Endodermal cell (in vitro differentiated cells): ENCODE results near the gene ZNRF3. TPM values are rescaled to one million over a fixed set of nuclear protein-coding genes. Genes with fewer than 3 reads are reported as not detected.

Experiments used
- DNase-seq: peaks from one replicate; pipeline ENCODE4 v3.0.0-alpha.2; 2017
- H3K27ac ChIP-seq: 2 replicates; pipeline ENCODE4 v1.5.1; 2013; ENCODE audit warnings: mild to moderate bottlenecking, low read depth, low read length, moderate library complexity
- H3K27me3 ChIP-seq: 2 replicates; pipeline ENCODE4 v1.6.1; 2013; ENCODE audit warnings: mild to moderate bottlenecking, low read length, moderate library complexity; ENCODE audit not compliant: insufficient read depth, control insufficient read depth, poor library complexity, severe bottlenecking
- H3K36me3 ChIP-seq: 2 replicates; pipeline ENCODE4 v1.7.0; 2013; ENCODE audit warnings: mild to moderate bottlenecking, low read length, moderate library complexity; ENCODE audit not compliant: control insufficient read depth, insufficient read depth
- H3K4me1 ChIP-seq: one replicate; pipeline ENCODE4 v1.7.0; 2013; ENCODE audit warnings: low read length; ENCODE audit not compliant: control insufficient read depth, insufficient read depth
- H3K4me3 ChIP-seq: 2 replicates; pipeline ENCODE4 v1.5.1; 2013; ENCODE audit warnings: mild to moderate bottlenecking, low read length, moderate library complexity
- H3K9ac ChIP-seq: 2 replicates; pipeline ENCODE4 v1.6.1; 2013; ENCODE audit warnings: mild to moderate bottlenecking, low read length, moderate library complexity; ENCODE audit not compliant: poor library complexity, severe bottlenecking; ENCODE audit errors: extremely low read depth
- H3K9me3 ChIP-seq: 2 replicates; pipeline ENCODE4 v1.6.1; 2013; ENCODE audit warnings: mild to moderate bottlenecking, low read length, moderate library complexity; ENCODE audit not compliant: control insufficient read depth
- H3K27ac Mint-ChIP-seq: 2 replicates; pipeline ENCODE4 v1.8.0; 2020; ENCODE audit warnings: mixed read lengths
- H3K27me3 Mint-ChIP-seq: 2 replicates; pipeline ENCODE4 v1.8.0; 2021; ENCODE audit warnings: mild to moderate bottlenecking, mixed read lengths; ENCODE audit not compliant: insufficient read depth
- H3K36me3 Mint-ChIP-seq: 2 replicates; pipeline ENCODE4 v1.8.0; 2020; ENCODE audit warnings: low read depth, mixed read lengths
- H3K4me1 Mint-ChIP-seq: 2 replicates; pipeline ENCODE4 v1.8.0; 2020; ENCODE audit warnings: mixed read lengths
- H3K4me3 Mint-ChIP-seq: 2 replicates; pipeline ENCODE4 v1.8.0; 2020; ENCODE audit warnings: mild to moderate bottlenecking, moderate library complexity, mixed read lengths
- H3K9me3 Mint-ChIP-seq: 2 replicates; pipeline ENCODE4 v1.8.0; 2020; ENCODE audit warnings: mild to moderate bottlenecking, mixed read lengths
- WGBS, 2 experiments: methylation state at CpG; one replicate each; pipeline versions ENCODE4 v1.1.5 to v1.1.7; 2013; ENCODE audit warnings: missing lambda C conversion rate in 2 of 2, mixed read lengths in 1 of 2; ENCODE audit not compliant: insufficient coverage in 1 of 2, insufficient read length in 1 of 2; 5-methylcytosine and 5-hydroxymethylcytosine counted together
- total RNA-seq, 2 donors: library from RNA; stranded (reverse); fragmentation: NEBNext Ultra II Directional in 1 of 2; extraction: Animal tissue kit (Norgen Biotek cat#: 25700) in 1 of 2; gene quantifications; 2 replicates in 1 of 2; 3 replicates in 1 of 2; pipeline ENCODE4 v1.2.1, GENCODE V29; 2021
- TF ChIP-seq, protein P1 (sequence below): fragments of 200-600 bp; sonication (generic); conservative IDR thresholded peaks from 2 replicates; pipeline ENCODE4 v1.5.0; 2021; ENCODE audit warnings: antibody characterized with exemption, mild to moderate bottlenecking

The ZNRF3 gene
- total RNA-seq, 2 donors from 2014 or later, result 15.8 to 19.8 TPM

DNA sequence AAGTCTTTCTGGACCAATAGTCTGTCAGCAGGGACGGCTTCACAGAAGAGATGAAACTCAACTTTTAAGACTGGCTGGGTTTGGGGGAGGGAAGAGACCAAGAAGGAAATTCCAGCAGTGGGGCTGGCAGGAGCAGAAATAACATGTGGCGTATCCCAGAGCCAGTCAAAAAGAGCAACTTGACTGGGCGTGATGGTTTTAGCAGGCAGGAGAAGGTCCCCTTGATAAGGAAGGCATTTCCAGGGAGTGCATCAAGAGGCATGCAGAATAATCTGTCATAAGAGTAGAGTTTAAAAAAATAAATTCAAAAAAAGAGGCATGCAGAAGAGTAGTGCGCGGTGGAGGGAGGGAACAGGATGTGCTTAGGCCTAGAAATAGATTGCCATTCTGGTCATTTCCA, 125.8 kb downstream of the ZNRF3 start:
- no peaks in the 10 kb centered on the region for H3K9me3 Mint-ChIP-seq
- peaks cover 2% of the 10 kb centered on the region for H3K36me3 Mint-ChIP-seq
- peaks cover 53% of the 10 kb centered on the region for H3K4me1 Mint-ChIP-seq
- TF ChIP-seq, protein P1, sequence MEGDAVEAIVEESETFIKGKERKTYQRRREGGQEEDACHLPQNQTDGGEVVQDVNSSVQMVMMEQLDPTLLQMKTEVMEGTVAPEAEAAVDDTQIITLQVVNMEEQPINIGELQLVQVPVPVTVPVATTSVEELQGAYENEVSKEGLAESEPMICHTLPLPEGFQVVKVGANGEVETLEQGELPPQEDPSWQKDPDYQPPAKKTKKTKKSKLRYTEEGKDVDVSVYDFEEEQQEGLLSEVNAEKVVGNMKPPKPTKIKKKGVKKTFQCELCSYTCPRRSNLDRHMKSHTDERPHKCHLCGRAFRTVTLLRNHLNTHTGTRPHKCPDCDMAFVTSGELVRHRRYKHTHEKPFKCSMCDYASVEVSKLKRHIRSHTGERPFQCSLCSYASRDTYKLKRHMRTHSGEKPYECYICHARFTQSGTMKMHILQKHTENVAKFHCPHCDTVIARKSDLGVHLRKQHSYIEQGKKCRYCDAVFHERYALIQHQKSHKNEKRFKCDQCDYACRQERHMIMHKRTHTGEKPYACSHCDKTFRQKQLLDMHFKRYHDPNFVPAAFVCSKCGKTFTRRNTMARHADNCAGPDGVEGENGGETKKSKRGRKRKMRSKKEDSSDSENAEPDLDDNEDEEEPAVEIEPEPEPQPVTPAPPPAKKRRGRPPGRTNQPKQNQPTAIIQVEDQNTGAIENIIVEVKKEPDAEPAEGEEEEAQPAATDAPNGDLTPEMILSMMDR, result no peak
- 82 to 94% methylated on average over 2 to 5 of the region's 5 CpGs for WGBS, 2 experiments
- no peaks in the 10 kb centered on the region for H3K27me3 Mint-ChIP-seq
- Histone ChIP-seq H3K27ac (no peak overlapping the region), H3K9me3 (no peaks in the 10 kb centered on the region), H3K36me3 (peaks cover 19% of the 10 kb centered on the region), H3K27me3 (no peaks in the 10 kb centered on the region), H3K4me3 (no peak overlapping the region), H3K9ac (no peak overlapping the region), H3K4me1 (peaks cover 26% of the 10 kb centered on the region)
- no peak for DNase-seq
- H3K27ac Mint-ChIP-seq, result no peak overlapping the region
- no peak overlapping the region for H3K4me3 Mint-ChIP-seq

- Mint-ChIP-seq H3K27me3 (no peaks in the 10 kb centered on the region), H3K27ac (peak overlapping the region; percentile 48), H3K4me3 (no peak overlapping the region), H3K36me3 (peaks cover 4% of the 10 kb centered on the region), H3K4me1 (peaks cover 53% of the 10 kb centered on the region), H3K9me3 (no peaks in the 10 kb centered on the region)
- no peaks in the 10 kb centered on the region for H3K27me3 ChIP-seq
- H3K9ac ChIP-seq, result no peak overlapping the region
- TF ChIP-seq, protein P1, result no peak
- H3K4me1 ChIP-seq, result peaks cover 16% of the 10 kb centered on the region
- peak overlapping the region; percentile 78 for H3K27ac ChIP-seq
- WGBS, 2 experiments, result 49 to 72% methylated on average over 7 to 14 of the region's 14 CpGs
- peak; percentile 54 for DNase-seq
- no peaks in the 10 kb centered on the region for H3K9me3 ChIP-seq
- H3K4me3 ChIP-seq, result peak overlapping the region; percentile 4
- H3K36me3 ChIP-seq, result peaks cover 19% of the 10 kb centered on the region
Observed at GRCh38 chr22:29011240-29012100, 128.1 kb downstream of the ZNRF3 start.

DNA sequence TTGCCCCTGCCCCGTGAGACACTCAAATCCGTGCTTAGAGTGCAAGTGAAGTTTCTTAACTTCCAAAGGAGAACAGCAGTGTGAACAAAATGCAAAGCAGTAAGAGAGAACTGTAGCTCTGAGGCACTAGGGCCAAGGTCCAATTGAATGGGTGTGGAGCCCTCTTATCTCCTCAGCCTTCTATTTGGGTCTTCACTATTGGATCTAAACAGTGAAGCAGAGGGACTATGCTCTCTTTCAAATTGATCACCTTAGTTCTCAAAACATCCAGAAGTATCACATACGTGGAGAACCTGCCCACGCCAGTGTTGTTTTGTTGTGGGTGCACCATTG, 128.7 kb downstream of the ZNRF3 start:
- H3K27ac Mint-ChIP-seq, result peak overlapping the region; percentile 48
- peak overlapping the region; percentile 78 for H3K27ac ChIP-seq
- peaks cover 52% of the 10 kb centered on the region for H3K4me1 Mint-ChIP-seq

More for the DNA sequence above, 128.7 kb downstream of the ZNRF3 start:
- no peaks in the 10 kb centered on the region for H3K27me3 ChIP-seq
- H3K36me3 ChIP-seq, result peaks cover 19% of the 10 kb centered on the region
- peaks cover 16% of the 10 kb centered on the region for H3K4me1 ChIP-seq
- Mint-ChIP-seq H3K9me3 (no peaks in the 10 kb centered on the region), H3K27me3 (no peaks in the 10 kb centered on the region), H3K36me3 (peaks cover 4% of the 10 kb centered on the region), H3K4me3 (no peak overlapping the region)
- no peaks in the 10 kb centered on the region for H3K9me3 ChIP-seq
- peak overlapping the region; percentile 4 for H3K4me3 ChIP-seq
- DNase-seq, result no peak
- 93 to 97% methylated on average over 4 of the region's 4 CpGs for WGBS, 2 experiments
- TF ChIP-seq, protein P1, result no peak
- H3K9ac ChIP-seq, result no peak overlapping the region
